Hepatocyte (in vitro differentiated cells): ENCODE data around the gene DPY19L2.
"Not testable (repeated sequence)": the region's sequence is repeated elsewhere in the genome, so short reads cannot be mapped to it uniquely, and the experiment has no call there.

Experiments
- EZH2 ChIP-seq: fragments of 200-600 bp; sonication (generic); IDR thresholded peaks from 2 replicates; pipeline ENCODE4 v1.6.1; 2016; ENCODE audit warnings: antibody characterized with exemption, mild to moderate bottlenecking, borderline replicate concordance
- TF ChIP-seq, protein P1 (sequence below): fragments of 200-600 bp; sonication (generic); IDR thresholded peaks from 2 replicates; pipeline ENCODE4 v1.5.1; 2016; ENCODE audit warnings: antibody characterized with exemption, mild to moderate bottlenecking; ENCODE audit not compliant: poor library complexity

DNA sequence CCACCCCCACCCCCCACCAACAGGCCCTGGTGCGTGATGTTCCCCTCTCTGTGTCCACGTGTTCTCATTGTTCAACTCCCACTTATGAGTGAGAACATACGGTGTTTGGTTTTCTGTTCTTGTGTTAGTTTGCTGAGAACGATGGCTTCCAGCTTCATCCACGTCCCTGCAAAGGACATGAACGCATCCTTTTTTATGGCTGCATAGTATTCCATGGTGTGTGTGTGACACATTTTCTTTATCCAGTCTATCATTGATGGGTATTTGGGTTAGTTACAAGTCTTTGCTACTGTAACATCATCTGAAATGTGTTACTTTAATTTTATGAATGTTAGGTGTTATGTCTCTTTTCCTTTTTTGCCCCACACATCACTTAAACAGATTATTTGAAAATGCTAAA, 109.8 kb downstream of the DPY19L2 start:
- TF ChIP-seq, protein P1, sequence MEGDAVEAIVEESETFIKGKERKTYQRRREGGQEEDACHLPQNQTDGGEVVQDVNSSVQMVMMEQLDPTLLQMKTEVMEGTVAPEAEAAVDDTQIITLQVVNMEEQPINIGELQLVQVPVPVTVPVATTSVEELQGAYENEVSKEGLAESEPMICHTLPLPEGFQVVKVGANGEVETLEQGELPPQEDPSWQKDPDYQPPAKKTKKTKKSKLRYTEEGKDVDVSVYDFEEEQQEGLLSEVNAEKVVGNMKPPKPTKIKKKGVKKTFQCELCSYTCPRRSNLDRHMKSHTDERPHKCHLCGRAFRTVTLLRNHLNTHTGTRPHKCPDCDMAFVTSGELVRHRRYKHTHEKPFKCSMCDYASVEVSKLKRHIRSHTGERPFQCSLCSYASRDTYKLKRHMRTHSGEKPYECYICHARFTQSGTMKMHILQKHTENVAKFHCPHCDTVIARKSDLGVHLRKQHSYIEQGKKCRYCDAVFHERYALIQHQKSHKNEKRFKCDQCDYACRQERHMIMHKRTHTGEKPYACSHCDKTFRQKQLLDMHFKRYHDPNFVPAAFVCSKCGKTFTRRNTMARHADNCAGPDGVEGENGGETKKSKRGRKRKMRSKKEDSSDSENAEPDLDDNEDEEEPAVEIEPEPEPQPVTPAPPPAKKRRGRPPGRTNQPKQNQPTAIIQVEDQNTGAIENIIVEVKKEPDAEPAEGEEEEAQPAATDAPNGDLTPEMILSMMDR: not testable (repeated sequence)
- not testable (repeated sequence) for TF ChIP-seq EZH2
